Measurements from ENCODE around the gene SPDEF.

GRCh38 chr6:34536959-34537848 lies 18.9 kb downstream of the SPDEF start:
- TF ChIP-seq POLR2A (IDR thresholded peaks at IDR 0.05; ENCODE audit: low read depth, low read length): no peak
- TF ChIP-seq YY1 (IDR thresholded peaks at IDR 0.05; ENCODE audit: low read depth, low read length): no peak
- no peak for TF ChIP-seq MAX (IDR thresholded peaks at IDR 0.05; ENCODE audit: low read depth, low read length)
- no peak for TF ChIP-seq CTCF (IDR thresholded peaks at IDR 0.05 in 2 of 3, conservative IDR thresholded peaks at IDR 0.05 in 1 of 3; ENCODE audit: control insufficient read depth in 2 of 3, extremely low read depth in 1 of 3, insufficient read depth in 1 of 3, low read depth in 3 of 3, low read length in 3 of 3)
- TF ChIP-seq RBBP5 (conservative IDR thresholded peaks at IDR 0.05): no peak
- TF ChIP-seq CUX1 (IDR thresholded peaks at IDR 0.05; ENCODE audit: insufficient replicate concordance, low read depth, low read length): no peak
- TF ChIP-seq POLR2AphosphoS5 (IDR thresholded peaks at IDR 0.05; ENCODE audit: low read length): no peak
- TF ChIP-seq USF1 (IDR thresholded peaks at IDR 0.05; ENCODE audit: borderline replicate concordance, extremely low read length, insufficient read depth, low read depth, low read length): no peak
- TF ChIP-seq BCLAF1 (IDR thresholded peaks at IDR 0.05): no peak
- TF ChIP-seq BCL11A (IDR thresholded peaks at IDR 0.05; ENCODE audit: low read depth, low read length): no peak
- TF ChIP-seq NKRF (conservative IDR thresholded peaks at IDR 0.05): no peak
- no peak for TF ChIP-seq TBL1XR1 (IDR thresholded peaks at IDR 0.05; ENCODE audit: low read depth, low read length)
- TF ChIP-seq YBX1 (IDR thresholded peaks at IDR 0.05): no peak

Data from GM12878 (cell line).